GM12865 (cell line): ENCODE results near the gene IRAK3.

Source experiments
- DNase-seq: peaks from one replicate; pipeline ENCODE4 v3.0.0; 2010; ENCODE audit warnings: low read depth
- H3K4me3 ChIP-seq: 2 replicates; pipeline ENCODE4 v1.5.1; 2011; ENCODE audit warnings: mild to moderate bottlenecking, low read depth, low read length, control low read depth
- TF ChIP-seq, protein P1 (sequence below): IDR thresholded peaks from 2 replicates; pipeline ENCODE4 v1.5.1; 2011; ENCODE audit warnings: low read length, control low read depth, low read depth, inconsistent platforms; ENCODE audit not compliant: insufficient read depth; ENCODE audit errors: missing control alignments

Gene IRAK3

DNA sequence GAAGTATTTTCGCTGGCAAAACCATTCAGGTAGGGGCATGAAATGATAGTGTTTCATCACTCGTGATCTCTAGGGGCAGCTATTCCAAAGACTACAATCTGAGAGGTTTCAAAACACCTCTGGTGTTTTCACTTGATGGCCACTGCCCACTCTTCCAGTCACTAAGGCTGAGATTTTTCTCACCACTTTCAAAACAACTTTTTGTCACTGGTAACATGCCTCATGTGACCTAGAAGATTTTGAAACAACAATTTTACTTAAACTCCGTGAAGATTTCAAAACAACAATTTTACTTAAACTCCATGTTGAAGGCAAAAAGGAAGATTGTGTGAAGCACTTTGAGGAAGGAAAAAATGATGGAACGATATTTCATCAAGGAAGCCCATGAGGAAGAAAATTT lies 1.2 kb upstream of the IRAK3 start:
- TF ChIP-seq, protein P1, sequence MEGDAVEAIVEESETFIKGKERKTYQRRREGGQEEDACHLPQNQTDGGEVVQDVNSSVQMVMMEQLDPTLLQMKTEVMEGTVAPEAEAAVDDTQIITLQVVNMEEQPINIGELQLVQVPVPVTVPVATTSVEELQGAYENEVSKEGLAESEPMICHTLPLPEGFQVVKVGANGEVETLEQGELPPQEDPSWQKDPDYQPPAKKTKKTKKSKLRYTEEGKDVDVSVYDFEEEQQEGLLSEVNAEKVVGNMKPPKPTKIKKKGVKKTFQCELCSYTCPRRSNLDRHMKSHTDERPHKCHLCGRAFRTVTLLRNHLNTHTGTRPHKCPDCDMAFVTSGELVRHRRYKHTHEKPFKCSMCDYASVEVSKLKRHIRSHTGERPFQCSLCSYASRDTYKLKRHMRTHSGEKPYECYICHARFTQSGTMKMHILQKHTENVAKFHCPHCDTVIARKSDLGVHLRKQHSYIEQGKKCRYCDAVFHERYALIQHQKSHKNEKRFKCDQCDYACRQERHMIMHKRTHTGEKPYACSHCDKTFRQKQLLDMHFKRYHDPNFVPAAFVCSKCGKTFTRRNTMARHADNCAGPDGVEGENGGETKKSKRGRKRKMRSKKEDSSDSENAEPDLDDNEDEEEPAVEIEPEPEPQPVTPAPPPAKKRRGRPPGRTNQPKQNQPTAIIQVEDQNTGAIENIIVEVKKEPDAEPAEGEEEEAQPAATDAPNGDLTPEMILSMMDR, result no peak
- DNase-seq, result no peak
- no peak overlapping the region for H3K4me3 ChIP-seq

GRCh38 chr12:66189486-66189843 lies 451 bp downstream of the IRAK3 start:
- no peak overlapping the region for H3K4me3 ChIP-seq
- TF ChIP-seq, protein P1, result no peak
- DNase-seq, result no peak

- H3K4me3 ChIP-seq, result no peak overlapping the region
- no peak for DNase-seq
- TF ChIP-seq, protein P1, result no peak
These were observed 875 bp downstream of the IRAK3 start for GRCh38 chr12:66189889-66190288.

- DNase-seq, result no peak
- TF ChIP-seq, protein P1, result no peak
- no peak overlapping the region for H3K4me3 ChIP-seq
These were observed 1.7 kb downstream of the IRAK3 start for GRCh38 chr12:66190519-66191370.

DNA sequence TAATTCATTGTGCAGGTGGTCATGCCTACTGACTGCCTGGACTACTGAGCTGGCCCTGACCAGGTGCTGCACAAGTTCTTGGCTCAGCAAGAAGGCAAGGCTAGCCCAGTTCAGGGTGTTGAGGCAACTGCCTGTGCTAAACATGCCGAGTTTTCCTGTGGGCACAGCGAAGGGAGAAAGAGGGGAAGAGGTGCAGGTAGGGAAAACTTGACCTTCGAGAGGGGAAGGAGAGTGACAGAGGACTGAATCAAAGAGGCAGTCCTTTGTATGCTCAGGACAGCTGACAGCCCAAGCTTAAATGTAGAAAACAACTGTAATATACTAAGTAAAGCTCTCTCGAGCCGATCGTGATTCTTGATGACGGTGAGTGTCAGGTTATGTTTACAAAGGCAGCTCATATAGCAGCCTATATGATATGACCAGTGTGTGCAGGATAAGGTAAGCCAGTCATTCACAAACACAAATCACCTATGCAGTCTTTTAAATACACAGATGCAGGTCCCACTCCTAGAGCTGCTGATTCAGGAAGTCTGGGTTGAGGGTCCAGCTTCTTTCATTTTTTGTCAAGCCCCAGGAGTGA lies 2.6 kb downstream of the IRAK3 start:
- TF ChIP-seq, protein P1, result no peak
- no peak overlapping the region for H3K4me3 ChIP-seq
- DNase-seq, result no peak

GRCh38 chr12:66194122-66194521 lies 5.1 kb downstream of the IRAK3 start:
- TF ChIP-seq, protein P1, result no peak
- H3K4me3 ChIP-seq, result no peak overlapping the region
- no peak for DNase-seq
